Psoas muscle (tissue), 8 donors: Measurements from ENCODE around the gene GUCY2F. TPM values are rescaled to one million over a fixed set of nuclear protein-coding genes. Genes with fewer than 3 reads are reported as not detected.

Experiments
- ATAC-seq, 4 donors: fragments of 200-7000 bp; cut with Tn5 transposase; one replicate each; pipeline ENCODE4 v1.9.1; 2020; ENCODE audit warnings: moderate library complexity in 3 of 4, mild to moderate bottlenecking in 2 of 4
- DNase-seq, 2 donors: peaks; one replicate each; pipeline ENCODE4 v3.0.0-alpha.2; 2020
- H3K27ac ChIP-seq: fragments of 200-600 bp; one replicate; pipeline ENCODE4 v1.8.0; 2022
- H3K27me3 ChIP-seq, 3 donors: fragments of 200-600 bp in 1 of 3; one replicate each; pipeline versions ENCODE4 v1.6.1 to v1.8.0; 2013 to 2022; ENCODE audit warnings: low read length in 2 of 3, mild to moderate bottlenecking in 2 of 3, moderate library complexity in 1 of 3; ENCODE audit not compliant: insufficient read depth in 3 of 3
- H3K36me3 ChIP-seq, 2 donors: fragments of 200-600 bp in 1 of 2; one replicate each; pipeline versions ENCODE4 v1.6.1 to v1.8.0; 2013 to 2022; ENCODE audit warnings: low read depth in 1 of 2, mild to moderate bottlenecking in 1 of 2, moderate library complexity in 1 of 2; ENCODE audit not compliant: insufficient read depth in 1 of 2
- H3K4me1 ChIP-seq: fragments of 200-600 bp; one replicate; pipeline ENCODE4 v1.8.0; 2022
- H3K4me3 ChIP-seq: fragments of 200-600 bp; one replicate; pipeline ENCODE4 v1.8.0; 2022; ENCODE audit warnings: mild to moderate bottlenecking
- H3K9me3 ChIP-seq: fragments of 200-600 bp; one replicate; pipeline ENCODE4 v1.8.0; 2022
- WGBS, 3 donors: extraction: QIAGEN DNeasy Blood & Tissue Kit; methylation state at CpG; one replicate each; pipeline versions ENCODE4 v1.1.6 to v1.1.7; 2013; 5-methylcytosine and 5-hydroxymethylcytosine counted together
- intact Hi-C, 2 donors: fragments of 100-400 bp; cut with DNase I; formaldehyde crosslinking; loops; one replicate each; pipeline versions ENCODE4 v1.11.0 to v1.14.2; 2022
- polyA plus RNA-seq, 3 donors: library from polyadenylated mRNA; stranded (reverse); fragments of 200-250 nt; gene quantifications; one replicate each; pipeline ENCODE4 v1.2.3, GENCODE V29; 2013
- total RNA-seq, 4 donors: library from RNA; stranded (reverse); fragmentation: NEBNext Ultra II Directional in 2 of 4; extraction: Animal tissue kit (Norgen Biotek cat#: 25700) in 2 of 4; gene quantifications; one replicate each; pipeline versions ENCODE4 v1.2.1 to v1.2.4, GENCODE V29; 2021 to 2023
- TF ChIP-seq, protein P1 (sequence below): fragments of 200-600 bp; IDR thresholded peaks from one replicate; pipeline ENCODE4 v1.8.0; 2022; ENCODE audit warnings: antibody characterized with exemption
- donor health status: healthy with polysubstance abuse.
- donor health status: DM: no; HTN: no; CAD: no; lungs with moderate emphysema.
- donor health status: Bipolar disorder and iron deficiency.
- donor health status: healthy.
- donor health status: DM: yes; HTN: yes; CAD: no.
- donor health status: DM: no; HTN: no; CAD: no.
- donor health status: DM: no; HTN: no; CAD: no.
- donor health status: DM: yes; HTN: yes; CAD: no.

Gene GUCY2F
- total and polyA plus RNA-seq, 7 donors: not detected

DNA sequence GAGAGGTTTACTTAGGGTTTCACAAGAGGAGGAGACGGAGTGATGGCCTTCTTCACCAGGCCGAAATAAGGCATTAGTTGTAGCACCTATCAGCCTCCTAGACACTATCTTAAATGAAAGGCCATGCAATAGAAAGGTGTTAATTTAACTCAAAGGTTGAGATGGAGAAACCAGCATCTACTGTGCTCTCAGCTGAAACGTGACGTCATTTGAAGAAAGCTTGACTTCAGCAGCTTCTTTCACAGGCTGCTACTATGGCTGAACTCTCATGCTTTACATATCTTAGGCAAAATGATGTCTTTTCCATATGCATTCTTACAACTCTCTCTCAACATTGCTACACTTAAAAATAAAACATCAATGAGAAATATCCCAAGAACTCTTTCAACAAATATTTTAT, 99.6 kb downstream of the GUCY2F start:
- H3K36me3 ChIP-seq: no peaks in the 10 kb centered on the region
- intact Hi-C loops: no loop called here
- no peaks in the 10 kb centered on the region for H3K9me3 ChIP-seq
- no peak overlapping the region for H3K4me3 ChIP-seq
- 84 to 93% (median 90%) methylated on average over 4 of the region's 4 CpGs for WGBS, 3 donors
- TF ChIP-seq, protein P1, sequence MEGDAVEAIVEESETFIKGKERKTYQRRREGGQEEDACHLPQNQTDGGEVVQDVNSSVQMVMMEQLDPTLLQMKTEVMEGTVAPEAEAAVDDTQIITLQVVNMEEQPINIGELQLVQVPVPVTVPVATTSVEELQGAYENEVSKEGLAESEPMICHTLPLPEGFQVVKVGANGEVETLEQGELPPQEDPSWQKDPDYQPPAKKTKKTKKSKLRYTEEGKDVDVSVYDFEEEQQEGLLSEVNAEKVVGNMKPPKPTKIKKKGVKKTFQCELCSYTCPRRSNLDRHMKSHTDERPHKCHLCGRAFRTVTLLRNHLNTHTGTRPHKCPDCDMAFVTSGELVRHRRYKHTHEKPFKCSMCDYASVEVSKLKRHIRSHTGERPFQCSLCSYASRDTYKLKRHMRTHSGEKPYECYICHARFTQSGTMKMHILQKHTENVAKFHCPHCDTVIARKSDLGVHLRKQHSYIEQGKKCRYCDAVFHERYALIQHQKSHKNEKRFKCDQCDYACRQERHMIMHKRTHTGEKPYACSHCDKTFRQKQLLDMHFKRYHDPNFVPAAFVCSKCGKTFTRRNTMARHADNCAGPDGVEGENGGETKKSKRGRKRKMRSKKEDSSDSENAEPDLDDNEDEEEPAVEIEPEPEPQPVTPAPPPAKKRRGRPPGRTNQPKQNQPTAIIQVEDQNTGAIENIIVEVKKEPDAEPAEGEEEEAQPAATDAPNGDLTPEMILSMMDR: no peak
- DNase-seq (no peak), ATAC-seq (no peak)
- H3K27me3 ChIP-seq: peaks cover 0 to 46% (median 0%) of the 10 kb centered on the region in 3 donors
- H3K4me1 ChIP-seq: no peaks in the 10 kb centered on the region
- H3K27ac ChIP-seq: no peak overlapping the region

DNA sequence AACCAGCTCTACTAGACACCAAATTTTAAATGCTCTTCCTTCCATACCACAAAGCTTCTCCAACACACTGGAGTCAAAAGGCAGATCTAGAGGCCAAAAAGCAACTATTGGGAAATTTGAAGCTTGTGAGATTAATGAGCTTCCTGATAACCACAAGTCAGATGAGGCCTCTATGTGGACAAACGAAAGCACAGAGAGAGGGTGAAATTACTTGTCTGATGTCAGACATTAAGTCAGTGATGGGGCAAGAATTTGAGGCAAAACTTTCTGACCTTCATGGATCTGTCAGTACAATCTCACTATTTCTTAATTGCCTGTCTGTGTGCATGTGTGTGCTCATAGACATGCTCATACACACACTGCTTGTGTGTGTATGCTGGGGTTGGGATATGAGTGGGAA, 103.6 kb downstream of the GUCY2F start:
- no peak for ATAC-seq
- Histone ChIP-seq H3K4me1 (no peaks in the 10 kb centered on the region), H3K9me3 (no peaks in the 10 kb centered on the region), H3K27me3 (peaks cover 0 to 35% (median 0%) of the 10 kb centered on the region in 3 donors), H3K27ac (no peak overlapping the region), H3K36me3 (no peaks in the 10 kb centered on the region), H3K4me3 (no peak overlapping the region)
- WGBS, 3 donors: 51 to 64% (median 53%) methylated on average over 1 of the region's 1 CpG
- TF ChIP-seq, protein P1: no peak
- intact Hi-C loops: no loop called here
- no peak for DNase-seq

DNA sequence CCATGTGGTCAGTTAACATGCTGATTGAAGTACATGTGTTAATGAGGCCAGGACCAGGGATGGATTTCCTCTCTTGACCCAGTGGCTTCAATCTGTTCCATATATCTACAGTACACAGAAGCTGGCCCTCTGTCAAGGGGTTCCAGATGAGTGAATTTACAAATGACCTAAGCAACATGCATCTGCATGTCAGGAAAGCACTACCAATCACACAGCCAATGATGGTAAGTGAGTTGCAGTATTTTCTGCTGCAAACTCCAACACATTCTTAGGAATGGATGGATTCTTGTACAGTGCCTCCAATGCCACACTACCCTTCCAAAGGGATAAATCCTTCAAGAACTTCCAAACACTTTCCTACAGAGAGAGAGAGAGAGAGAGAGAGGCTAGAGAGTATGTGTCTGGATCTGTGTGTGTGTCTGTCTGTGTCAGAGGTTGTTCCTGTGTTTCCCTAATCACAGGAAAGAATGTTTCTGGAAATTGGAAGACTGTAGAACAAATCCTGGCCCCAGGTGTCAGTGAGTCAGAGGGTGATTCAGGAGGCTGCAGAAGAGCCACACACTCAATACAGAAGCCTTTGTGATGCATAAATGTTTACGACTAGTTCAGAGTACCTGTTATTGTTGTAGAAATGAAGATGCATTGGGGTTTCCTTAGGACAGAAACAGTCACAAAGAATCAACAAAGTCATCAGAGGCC, 107.5 kb downstream of the GUCY2F start:
- no peak for DNase-seq
- Histone ChIP-seq H3K4me3 (no peak overlapping the region), H3K4me1 (no peaks in the 10 kb centered on the region), H3K27me3 (peaks cover 0 to 30% (median 0%) of the 10 kb centered on the region in 3 donors), H3K36me3 (no peaks in the 10 kb centered on the region), H3K27ac (no peak overlapping the region), H3K9me3 (no peaks in the 10 kb centered on the region)
- ATAC-seq: no peak
- intact Hi-C loops: no loop called here
- WGBS, 3 donors: 62 to 85% (median 76%) methylated on average over 1 of the region's 1 CpG
- TF ChIP-seq, protein P1: no peak

DNA sequence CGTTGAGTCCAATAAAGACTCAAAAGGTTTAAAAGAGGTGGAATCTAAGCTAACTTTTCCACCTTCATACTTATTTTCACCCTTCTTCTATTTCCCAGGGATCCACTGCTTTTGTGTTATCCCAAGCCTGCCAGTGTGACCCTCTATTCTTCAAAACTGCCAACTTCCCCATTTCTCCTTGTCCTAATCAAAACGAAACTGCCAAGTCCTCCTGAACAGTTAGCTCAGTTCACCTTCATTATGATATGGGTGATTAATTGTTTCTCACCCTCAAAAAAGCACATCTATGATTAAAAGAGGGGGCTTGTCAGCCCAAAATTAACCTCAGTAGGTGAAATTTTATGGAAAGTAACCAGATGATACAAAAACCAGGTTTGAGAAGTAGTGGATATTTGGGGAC, 108.4 kb downstream of the GUCY2F start:
- no peaks in the 10 kb centered on the region for H3K36me3 ChIP-seq
- H3K9me3 ChIP-seq: no peaks in the 10 kb centered on the region
- peaks cover 0 to 28% (median 0%) of the 10 kb centered on the region in 3 donors for H3K27me3 ChIP-seq
- 75 to 86% (median 83%) methylated on average over 2 of the region's 2 CpGs for WGBS, 3 donors
- no peak overlapping the region for H3K27ac ChIP-seq
- no peaks in the 10 kb centered on the region for H3K4me1 ChIP-seq
- TF ChIP-seq, protein P1: no peak
- ATAC-seq (no peak), DNase-seq (no peak)
- no peak overlapping the region for H3K4me3 ChIP-seq
- intact Hi-C loops: no loop called here

DNA sequence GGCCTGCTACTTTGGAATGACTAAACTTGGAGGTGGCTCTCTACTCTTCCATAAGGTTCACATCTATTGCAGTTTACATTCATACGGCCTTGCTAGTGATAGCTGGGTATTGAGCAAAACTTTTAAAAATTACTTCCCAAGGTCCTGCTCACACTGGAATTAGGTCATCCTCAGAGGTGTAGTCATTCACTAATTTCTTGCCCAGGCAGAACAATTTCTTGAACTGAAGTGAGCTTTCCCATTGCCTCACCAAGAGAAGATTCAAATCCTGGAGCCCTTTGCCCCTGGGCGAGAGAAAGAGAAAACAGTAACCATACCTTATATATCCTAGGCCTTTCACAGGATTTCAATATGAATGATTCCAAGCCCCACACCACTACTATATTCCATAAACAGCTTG, 109.2 kb downstream of the GUCY2F start:
- peaks cover 0 to 21% (median 0%) of the 10 kb centered on the region in 3 donors for H3K27me3 ChIP-seq
- no peaks in the 10 kb centered on the region for H3K36me3 ChIP-seq
- H3K27ac ChIP-seq: no peak overlapping the region
- WGBS, 3 donors: 87 to 94% (median 90%) methylated on average over 2 of the region's 2 CpGs
- TF ChIP-seq, protein P1: no peak
- no peaks in the 10 kb centered on the region for H3K4me1 ChIP-seq
- DNase-seq (no peak), ATAC-seq (no peak)
- no peak overlapping the region for H3K4me3 ChIP-seq
- no peaks in the 10 kb centered on the region for H3K9me3 ChIP-seq
- intact Hi-C loops: no loop called here
